GM18873 (cell line): ENCODE data around the gene SAPCD2.
"Not testable (repeated sequence)": the region's sequence is repeated elsewhere in the genome, so short reads cannot be mapped to it uniquely, and the experiment has no call there.

Source experiments
- ATAC-seq: cut with Tn5 transposase; IDR thresholded peaks from one replicate; pipeline ENCODE4 v1.9.1; 2021; ENCODE audit warnings: mild to moderate bottlenecking, moderate library complexity, moderate number of reproducible peaks; ENCODE audit not compliant: unreplicated experiment, low FRiP score

Gene SAPCD2

DNA sequence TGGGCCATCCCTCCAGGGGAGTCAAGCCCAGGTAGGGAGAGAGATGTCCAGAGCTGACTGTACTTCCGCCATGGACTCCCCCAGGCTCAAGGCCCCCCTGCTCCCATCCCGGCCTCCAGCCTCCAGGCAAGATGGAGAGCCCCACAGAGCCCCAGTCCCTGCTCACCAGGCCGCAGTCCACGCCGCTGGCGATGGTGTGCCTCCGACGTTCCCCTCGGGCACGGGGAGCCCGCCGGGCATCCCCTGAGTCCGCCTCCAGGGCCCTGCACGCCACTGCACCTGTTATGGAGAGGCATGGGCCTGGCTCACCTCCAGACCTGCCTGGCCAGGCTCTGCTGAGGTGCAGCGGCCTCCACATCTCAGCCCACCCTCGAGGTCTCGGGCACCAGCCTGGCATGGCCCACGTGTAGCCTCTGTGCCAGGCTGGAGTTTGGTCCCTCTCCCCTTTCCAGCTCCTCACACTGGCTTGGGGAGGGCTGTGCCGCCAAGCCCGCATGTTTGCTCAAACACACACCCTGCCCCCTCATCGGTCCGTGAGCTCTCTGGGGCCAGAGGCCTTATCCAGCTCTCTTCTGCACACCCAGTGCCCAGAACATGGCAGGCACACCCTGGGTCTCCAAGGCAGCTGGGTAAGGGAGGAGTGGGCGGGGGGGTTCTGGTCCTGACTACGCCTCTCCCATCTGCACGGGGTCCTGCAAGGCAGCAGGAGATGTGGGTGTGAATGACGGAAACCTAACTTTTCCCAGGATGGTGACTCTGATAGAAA, 4.1 kb downstream of the SAPCD2 start:
- no peak for ATAC-seq

- ATAC-seq = no peak
Observed at GRCh38 chr9:137065336-137065967, 4.9 kb downstream of the SAPCD2 start.

DNA sequence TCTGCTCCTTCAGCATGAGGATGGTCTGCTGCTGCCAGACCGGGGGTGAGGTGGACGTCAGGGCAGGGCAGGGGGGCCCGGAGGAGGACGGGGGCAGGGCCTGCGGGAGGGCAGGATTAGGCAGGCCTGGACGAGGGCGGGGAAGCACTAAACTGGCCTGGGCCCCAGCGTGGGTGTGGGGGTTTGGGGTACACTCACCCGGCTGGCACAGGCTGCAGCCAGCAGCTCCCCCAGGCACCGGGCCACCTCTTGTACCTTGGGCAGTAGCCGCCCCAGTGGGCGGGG, 5.5 kb downstream of the SAPCD2 start:
- no peak for ATAC-seq

GRCh38 chr9:137064027-137064879, 6.1 kb downstream of the SAPCD2 start:
- no peak for ATAC-seq

DNA sequence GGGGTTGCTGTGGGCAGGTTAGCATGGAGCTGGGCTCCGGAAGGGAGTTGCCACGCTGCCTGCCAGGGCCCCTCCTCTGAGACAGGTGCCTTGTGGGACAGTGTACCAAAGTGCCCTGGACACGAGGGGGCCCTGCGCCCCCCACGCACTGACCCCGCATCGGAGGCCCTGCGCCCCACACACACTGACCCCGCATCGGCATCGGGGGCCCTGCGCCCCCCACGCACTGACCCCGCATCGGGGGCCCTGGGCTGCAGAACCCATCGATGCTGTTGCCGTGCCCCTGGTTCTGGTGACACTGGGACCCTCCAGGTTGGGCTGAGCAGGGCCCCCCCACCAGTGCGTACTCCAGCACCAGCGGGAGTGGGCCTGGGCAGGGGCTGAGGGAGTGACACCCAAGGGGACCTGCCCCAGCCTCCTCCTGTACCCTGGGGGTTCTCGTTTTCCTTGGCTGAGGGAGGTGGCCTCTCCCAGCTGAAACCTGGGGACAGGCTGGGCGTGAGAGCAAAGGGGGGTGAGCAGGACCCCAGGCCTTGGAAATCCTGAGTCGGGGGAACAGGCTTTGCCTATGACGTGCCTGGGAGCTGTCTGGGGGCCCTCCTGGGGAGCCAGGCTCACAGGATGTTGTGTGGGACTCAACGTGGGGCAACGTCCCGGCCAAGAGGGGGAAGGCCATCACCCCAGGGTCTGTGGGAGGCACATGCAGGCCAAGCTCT, 6.9 kb downstream of the SAPCD2 start:
- ATAC-seq = no peak

DNA sequence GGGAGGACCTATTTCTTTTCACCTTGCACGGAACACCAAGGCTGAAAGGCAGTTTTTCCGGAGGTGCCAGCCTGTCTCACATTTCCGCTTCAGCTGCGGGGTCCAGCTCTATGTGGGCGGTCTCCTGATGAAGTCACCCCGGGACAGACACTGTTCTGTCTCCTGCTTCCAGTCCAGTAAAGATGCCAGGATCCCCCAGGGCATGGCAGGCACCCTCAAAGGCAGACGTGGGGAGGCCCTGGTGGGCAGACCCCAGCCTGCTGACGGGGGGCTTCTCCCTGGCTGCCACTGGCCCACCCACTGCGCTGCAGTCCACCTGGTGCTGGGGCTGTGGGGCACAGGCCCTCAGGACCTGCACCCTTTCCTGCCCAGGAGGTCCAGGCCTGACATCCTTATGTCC, 7.6 kb downstream of the SAPCD2 start:
- not testable (repeated sequence) for ATAC-seq

- ATAC-seq = no peak
Observed at GRCh38 chr9:137062384-137062783, 8.0 kb downstream of the SAPCD2 start.

DNA sequence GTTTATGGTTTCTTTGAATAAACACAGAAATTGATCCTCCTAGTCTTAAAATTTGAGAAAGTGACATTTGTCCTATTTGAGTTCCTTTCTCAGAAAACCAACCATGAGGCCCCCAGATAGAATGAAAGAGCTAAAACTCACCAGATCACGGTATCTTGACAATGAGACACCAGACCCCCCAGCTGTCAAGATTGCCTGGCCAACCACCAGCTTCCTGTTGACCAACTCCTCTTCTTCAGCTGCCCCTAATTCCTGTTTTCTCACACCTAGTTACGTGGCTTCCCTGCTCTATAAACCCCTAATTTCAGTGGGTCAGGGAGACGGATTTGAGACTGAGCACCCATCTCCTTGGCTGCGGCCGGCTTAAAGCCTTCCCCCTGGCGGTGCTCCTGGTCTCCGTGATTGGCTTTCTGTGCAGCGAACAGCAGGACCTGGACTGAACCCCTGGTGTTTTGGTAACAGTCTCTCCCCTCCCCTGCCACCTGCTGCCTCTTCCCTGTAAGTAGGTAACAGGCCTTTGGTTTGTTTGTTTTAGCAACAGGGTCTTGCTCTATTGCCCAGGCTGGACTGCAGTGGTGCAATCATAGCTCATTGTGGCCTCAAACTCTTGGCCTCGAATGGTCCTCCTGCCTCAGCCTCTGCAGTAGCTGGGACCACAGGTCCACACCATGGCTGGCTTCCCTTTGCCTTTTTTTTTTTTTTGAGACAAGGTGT, 11.7 kb downstream of the SAPCD2 start:
- no peak for ATAC-seq

- no peak for ATAC-seq
Observed at GRCh38 chr9:137057545-137057944, 12.8 kb downstream of the SAPCD2 start.

DNA sequence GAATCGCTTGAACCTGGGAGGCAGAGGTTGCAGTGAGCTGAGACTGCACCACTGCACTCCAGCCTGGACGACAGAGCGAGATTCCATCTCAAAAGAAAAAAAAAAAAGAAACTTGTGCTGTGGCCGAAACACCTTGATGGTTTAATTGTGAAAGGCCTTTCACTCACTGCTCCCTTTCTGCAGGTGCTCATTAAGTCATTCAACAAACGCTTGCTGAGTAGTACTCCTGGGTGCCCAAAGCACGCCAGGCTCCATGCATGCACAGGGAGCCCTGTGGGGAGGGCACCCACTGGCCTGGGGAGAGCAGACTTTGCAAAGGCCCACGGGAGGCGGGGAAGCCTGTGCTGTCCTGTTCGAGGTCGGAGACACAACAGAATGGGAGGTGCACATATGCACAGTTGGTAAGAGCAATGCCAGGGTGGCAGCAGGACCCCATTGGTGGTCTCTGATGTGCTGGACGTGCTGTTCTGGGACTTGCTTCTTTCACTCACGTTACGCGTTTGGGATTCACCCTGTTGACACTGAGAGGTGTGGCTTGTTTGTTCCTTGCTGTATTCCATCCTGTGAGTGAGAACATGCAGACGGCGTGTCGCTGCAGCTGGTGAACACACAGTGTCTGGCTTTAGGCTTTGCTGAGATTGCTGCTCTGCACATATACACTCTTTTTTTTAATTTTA, 13.5 kb downstream of the SAPCD2 start:
- no peak for ATAC-seq

- ATAC-seq = no peak
Observed at GRCh38 chr9:137055385-137056364, 14.7 kb downstream of the SAPCD2 start.

DNA sequence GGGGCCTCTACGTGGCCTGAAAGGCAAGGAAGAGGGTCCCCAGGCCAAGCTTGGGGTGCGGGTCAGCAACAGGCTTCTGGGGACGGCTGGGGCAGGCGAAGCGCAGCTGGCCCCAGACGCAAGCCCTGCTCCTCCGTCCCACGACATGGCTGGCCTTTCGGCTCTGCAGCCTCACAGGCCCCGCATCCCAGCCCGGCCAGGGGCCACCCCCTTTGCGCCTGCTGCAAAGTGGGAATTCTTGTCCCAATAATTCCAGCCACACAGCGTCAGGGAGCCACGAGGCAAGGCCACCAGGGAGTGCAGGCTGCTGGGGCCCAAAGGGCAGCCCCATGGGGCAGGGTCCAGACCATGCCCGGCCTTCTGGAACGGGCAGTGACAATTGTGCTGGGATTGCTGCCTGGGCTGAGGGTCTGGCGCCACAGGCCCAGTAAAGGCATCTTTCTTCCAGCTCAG, 15.4 kb downstream of the SAPCD2 start:
- no peak for ATAC-seq

DNA sequence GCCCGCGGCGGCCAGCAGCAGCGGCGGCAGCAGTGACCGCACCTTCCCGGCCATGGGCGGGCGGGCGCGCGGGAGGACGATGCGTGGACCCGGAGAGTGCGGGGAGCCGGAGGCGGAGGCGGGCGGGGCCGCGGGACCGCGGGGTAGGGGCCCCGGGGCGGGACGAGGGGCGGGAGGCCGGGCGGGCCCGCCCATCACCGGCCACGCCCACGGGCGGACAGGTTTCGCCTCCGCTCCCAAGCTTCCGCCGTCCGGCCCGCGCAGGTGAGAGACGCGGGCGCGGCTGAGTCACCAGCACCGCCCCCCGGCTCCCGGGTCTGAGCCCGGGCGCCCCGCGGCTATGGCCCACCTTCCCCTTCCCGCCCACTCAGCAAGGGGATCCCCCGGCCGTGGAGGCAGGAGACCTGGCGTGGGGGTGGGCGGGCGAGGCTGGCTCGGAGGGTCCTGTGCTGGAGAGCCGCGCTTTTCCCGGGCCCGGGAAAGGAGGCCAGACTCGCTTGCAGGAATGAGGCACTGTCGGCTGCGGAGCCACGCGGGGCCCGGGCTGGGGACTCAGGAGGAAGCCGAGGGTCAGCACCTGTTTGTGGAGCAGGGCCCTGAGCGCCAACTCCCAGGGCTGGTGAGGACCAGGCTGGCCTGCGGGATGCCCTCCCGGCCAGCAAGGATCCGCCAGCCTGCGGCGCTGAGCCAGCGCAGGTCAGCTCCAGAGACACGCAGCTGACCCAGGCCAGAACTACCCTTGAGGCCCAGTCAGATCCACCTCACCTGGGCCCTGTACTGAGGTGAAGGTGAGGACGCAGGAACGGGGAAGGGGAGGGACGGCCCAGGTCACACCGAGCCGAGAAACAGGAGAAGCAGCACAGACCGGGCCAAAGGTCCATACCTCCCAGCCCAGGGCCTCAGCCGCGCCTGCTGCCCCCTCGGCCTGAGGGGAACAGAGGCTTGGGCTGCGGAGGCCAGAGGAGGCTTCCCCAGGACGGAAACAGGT, 16.1 kb downstream of the SAPCD2 start, which contains the start of gene ENTPD2:
Gene ENTPD2, minus strand, starts transcription at position 118 of the 988 bp plus-strand sequence. Its CDS starts 64 bp downstream, at position 54.
- no peak for ATAC-seq

- ATAC-seq = no peak
Observed at GRCh38 chr9:137052998-137053943, 17.1 kb downstream of the SAPCD2 start.

DNA sequence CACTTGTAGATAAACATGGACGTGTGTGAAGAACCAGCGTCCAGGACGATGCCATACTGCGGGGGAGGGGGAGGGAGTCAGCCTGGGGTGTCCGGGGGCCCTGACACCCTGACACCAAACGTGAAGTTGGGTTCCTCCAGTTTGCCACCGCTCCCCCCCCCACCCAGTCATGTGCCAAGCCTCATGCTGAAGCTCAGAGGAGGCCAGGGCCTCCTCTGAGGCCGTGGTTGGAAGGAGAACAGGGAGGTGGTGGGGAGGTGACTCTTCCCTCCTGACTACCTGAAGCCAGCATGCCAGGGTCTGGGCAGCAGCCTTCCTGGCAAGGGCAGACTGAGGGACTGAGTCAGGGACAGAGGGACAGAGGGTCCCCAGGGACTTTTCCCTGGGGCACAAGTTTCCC, 18.1 kb downstream of the SAPCD2 start:
- no peak for ATAC-seq

- no peak for ATAC-seq
Observed at GRCh38 chr9:137051145-137051724, 19.1 kb downstream of the SAPCD2 start.
